ENCODE data around the gene MED23. TPM values are rescaled to one million over a fixed set of nuclear protein-coding genes. Genes with fewer than 3 reads are reported as not detected.
A peak's percentile ranks its signal among the peaks of the same experiment; 100 is the strongest.

Gene MED23
- total and polyA plus RNA-seq, 9 of the 15 experiments (the other 6 are each of a cell fraction or from before 2014, with no cell fraction given): 13.7 to 61.2 (median 27.2) TPM

DNA sequence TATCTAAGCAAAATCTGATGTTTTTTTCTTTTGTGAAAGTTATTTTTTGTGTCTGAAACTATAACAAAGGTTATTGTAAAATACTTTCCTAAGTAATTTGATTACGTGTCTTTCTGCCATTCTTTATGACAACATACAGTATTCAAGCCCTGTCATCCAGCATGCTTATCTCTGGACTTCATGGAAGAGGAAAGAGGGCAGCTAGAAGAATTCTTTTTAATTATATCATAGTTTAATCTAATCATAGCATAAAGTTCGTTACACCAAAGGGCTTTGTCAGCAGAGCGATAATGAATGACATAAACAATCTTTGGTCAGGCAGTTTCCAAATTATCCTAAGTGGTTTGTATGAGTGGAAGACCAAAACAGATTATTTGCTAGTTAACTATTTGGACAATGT, 12.5 kb upstream of the MED23 start (continued):
- TF ChIP-seq PHF8 (IDR thresholded peaks at IDR 0.05; ENCODE audit: borderline replicate concordance, low read length) (no peak), ZNF12 (CRISPR knock-in tag; IDR thresholded peaks at IDR 0.05) (no peak), SRSF3 (IDR thresholded peaks at IDR 0.05; ENCODE audit: insufficient read depth, low read length) (no peak), CREM (IDR thresholded peaks at IDR 0.05; ENCODE audit: low read depth) (peak; percentile 85), ARID1B (IDR thresholded peaks at IDR 0.05) (peak; percentile 86), MAFF (IDR thresholded peaks at IDR 0.05; ENCODE audit: low read length) (peak; percentile 60; the same call in 1 of the 2 replicates), NCOR1 (IDR thresholded peaks at IDR 0.05) (peak; percentile 74), FOXM1 (IDR thresholded peaks at IDR 0.05; ENCODE audit: low read depth) (0 out of 2 replicates have a peak, but pooled peaks have one; percentile 37), FOXM1 (CRISPR knock-in tag; IDR thresholded peaks at IDR 0.05; ENCODE audit: low read depth) (no peak), ZNF347 (CRISPR knock-in tag; IDR thresholded peaks at IDR 0.05; ENCODE audit: low read depth) (no peak), DPF2 (IDR thresholded peaks at IDR 0.05) (peak; percentile 88), ATF1 (CRISPR knock-in tag; IDR thresholded peaks at IDR 0.05) (no peak), ATF1 (tag; IDR thresholded peaks at IDR 0.05) (peak; percentile 79), PPARD (CRISPR knock-in tag; IDR thresholded peaks at IDR 0.05) (no peak), MTF1 (CRISPR knock-in tag; IDR thresholded peaks at IDR 0.05; ENCODE audit: borderline replicate concordance) (no peak), CTBP1 (IDR thresholded peaks at IDR 0.05; ENCODE audit: borderline replicate concordance) (no peak), TAL1 (IDR thresholded peaks at IDR 0.05) (peak; percentile 73), TBL1XR1 (IDR thresholded peaks at IDR 0.05; ENCODE audit: low read length in 2 of 2) (peak in 1 of 2 experiments; percentile 75; a peak in 2 of 4 replicates), MEIS2 (IDR thresholded peaks at IDR 0.05; ENCODE audit: partially characterized antibody) (peak; percentile 74), ZNF408 (CRISPR knock-in tag; IDR thresholded peaks at IDR 0.05; ENCODE audit: low read depth) (no peak), RNF2 (IDR thresholded peaks at IDR 0.05) (0 out of 2 replicates have a peak, but pooled peaks have one; percentile 39), TCF3 (CRISPR knock-in tag; IDR thresholded peaks at IDR 0.05) (peak; percentile 68), MCM3 (IDR thresholded peaks at IDR 0.05) (no peak), CBFA2T3 (IDR thresholded peaks at IDR 0.05) (peak; percentile 85)
- TF ChIP-seq, protein P1, sequence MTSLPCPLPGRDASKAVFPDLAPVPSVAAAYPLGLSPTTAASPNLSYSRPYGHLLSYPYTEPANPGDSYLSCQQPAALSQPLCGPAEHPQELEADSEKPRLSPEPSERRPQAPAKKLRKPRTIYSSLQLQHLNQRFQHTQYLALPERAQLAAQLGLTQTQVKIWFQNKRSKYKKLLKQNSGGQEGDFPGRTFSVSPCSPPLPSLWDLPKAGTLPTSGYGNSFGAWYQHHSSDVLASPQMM (CRISPR knock-in tag; IDR thresholded peaks at IDR 0.05): no peak
- TF ChIP-seq, protein P2, sequence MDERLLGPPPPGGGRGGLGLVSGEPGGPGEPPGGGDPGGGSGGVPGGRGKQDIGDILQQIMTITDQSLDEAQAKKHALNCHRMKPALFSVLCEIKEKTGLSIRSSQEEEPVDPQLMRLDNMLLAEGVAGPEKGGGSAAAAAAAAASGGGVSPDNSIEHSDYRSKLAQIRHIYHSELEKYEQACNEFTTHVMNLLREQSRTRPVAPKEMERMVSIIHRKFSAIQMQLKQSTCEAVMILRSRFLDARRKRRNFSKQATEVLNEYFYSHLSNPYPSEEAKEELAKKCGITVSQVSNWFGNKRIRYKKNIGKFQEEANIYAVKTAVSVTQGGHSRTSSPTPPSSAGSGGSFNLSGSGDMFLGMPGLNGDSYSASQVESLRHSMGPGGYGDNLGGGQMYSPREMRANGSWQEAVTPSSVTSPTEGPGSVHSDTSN (CRISPR knock-in tag; IDR thresholded peaks at IDR 0.05; ENCODE audit: low read depth): no peak
- TF ChIP-seq, protein P2 (tag; conservative IDR thresholded peaks at IDR 0.05; ENCODE audit: low read depth): peak; percentile 49; the same call in 1 of the 2 replicates
- TF ChIP-seq, protein P3, sequence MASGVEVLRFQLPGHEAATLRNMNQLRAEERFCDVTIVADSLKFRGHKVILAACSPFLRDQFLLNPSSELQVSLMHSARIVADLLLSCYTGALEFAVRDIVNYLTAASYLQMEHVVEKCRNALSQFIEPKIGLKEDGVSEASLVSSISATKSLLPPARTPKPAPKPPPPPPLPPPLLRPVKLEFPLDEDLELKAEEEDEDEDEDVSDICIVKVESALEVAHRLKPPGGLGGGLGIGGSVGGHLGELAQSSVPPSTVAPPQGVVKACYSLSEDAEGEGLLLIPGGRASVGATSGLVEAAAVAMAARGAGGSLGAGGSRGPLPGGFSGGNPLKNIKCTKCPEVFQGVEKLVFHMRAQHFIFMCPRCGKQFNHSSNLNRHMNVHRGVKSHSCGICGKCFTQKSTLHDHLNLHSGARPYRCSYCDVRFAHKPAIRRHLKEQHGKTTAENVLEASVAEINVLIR (CRISPR knock-in tag; IDR thresholded peaks at IDR 0.05): no peak
- TF ChIP-seq, protein P4, sequence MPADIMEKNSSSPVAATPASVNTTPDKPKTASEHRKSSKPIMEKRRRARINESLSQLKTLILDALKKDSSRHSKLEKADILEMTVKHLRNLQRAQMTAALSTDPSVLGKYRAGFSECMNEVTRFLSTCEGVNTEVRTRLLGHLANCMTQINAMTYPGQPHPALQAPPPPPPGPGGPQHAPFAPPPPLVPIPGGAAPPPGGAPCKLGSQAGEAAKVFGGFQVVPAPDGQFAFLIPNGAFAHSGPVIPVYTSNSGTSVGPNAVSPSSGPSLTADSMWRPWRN (IDR thresholded peaks at IDR 0.05; ENCODE audit: low read depth): no peak
